Non-pigmented ciliary epithelial cell (primary cell): ENCODE measurements around the gene DNAJC30.
"Not testable (repeated sequence)": the region's sequence is repeated elsewhere in the genome, so short reads cannot be mapped to it uniquely, and the experiment has no call there.

Experiments used
- DNase-seq: peaks from one replicate; pipeline ENCODE4 v3.0.0-alpha.2; 2010; ENCODE audit warnings: low read depth

DNAJC30 gene

GRCh38 chr7:73681031-73681430, 2.2 kb downstream of the DNAJC30 start:
- peak; percentile 36 for DNase-seq

- no peak for DNase-seq
These were observed 2.8 kb downstream of the DNAJC30 start for GRCh38 chr7:73680501-73680900.

- no peak for DNase-seq
These were observed 3.5 kb downstream of the DNAJC30 start for GRCh38 chr7:73679709-73680108.

GRCh38 chr7:73678862-73679261, 4.4 kb downstream of the DNAJC30 start:
- DNase-seq = no peak

- not testable (repeated sequence) for DNase-seq
These were observed 7.2 kb downstream of the DNAJC30 start for GRCh38 chr7:73676062-73676461.

GRCh38 chr7:73674468-73675124, 8.7 kb downstream of the DNAJC30 start:
- no peak for DNase-seq

- DNase-seq = no peak
These were observed 11.3 kb downstream of the DNAJC30 start for GRCh38 chr7:73671857-73672445.

- DNase-seq = no peak
These were observed 12.0 kb downstream of the DNAJC30 start for GRCh38 chr7:73671322-73671661.

- DNase-seq = no peak
These were observed 13.3 kb downstream of the DNAJC30 start for GRCh38 chr7:73669858-73670385.

GRCh38 chr7:73669288-73669701, 14.0 kb downstream of the DNAJC30 start:
- DNase-seq = no peak

GRCh38 chr7:73668886-73669230, 14.4 kb downstream of the DNAJC30 start:
- no peak for DNase-seq

GRCh38 chr7:73668103-73668885, 15.0 kb downstream of the DNAJC30 start:
- no peak for DNase-seq

GRCh38 chr7:73667344-73668102, 15.7 kb downstream of the DNAJC30 start, which contains the start of gene VPS37D:
Gene VPS37D (plus strand): TSS chr7:73667831. CDS start chr7:73667959, 128 bp downstream.
- peak; percentile 23 for DNase-seq

GRCh38 chr7:73663033-73663432, 20.2 kb downstream of the DNAJC30 start:
- no peak for DNase-seq

- not testable (repeated sequence) for DNase-seq
These were observed 22.7 kb downstream of the DNAJC30 start for GRCh38 chr7:73660594-73660993.

- DNase-seq = no peak
These were observed 23.3 kb downstream of the DNAJC30 start for GRCh38 chr7:73659983-73660382.

GRCh38 chr7:73655309-73655708, 27.9 kb downstream of the DNAJC30 start:
- not testable (repeated sequence) for DNase-seq

- DNase-seq = no peak
These were observed 30.7 kb downstream of the DNAJC30 start for GRCh38 chr7:73652541-73652949.

GRCh38 chr7:73650524-73650923, 32.7 kb downstream of the DNAJC30 start:
- no peak for DNase-seq

GRCh38 chr7:73649576-73649975, 33.7 kb downstream of the DNAJC30 start:
- no peak for DNase-seq

- DNase-seq = no peak
These were observed 34.5 kb downstream of the DNAJC30 start for GRCh38 chr7:73648593-73649332.
